HG03342 (cell line): Measurements from ENCODE around the gene MFSD11.
"Not testable (repeated sequence)": the region's sequence is repeated elsewhere in the genome, so short reads cannot be mapped to it uniquely, and the experiment has no call there.

ENCODE experiments used
- ATAC-seq: cut with Tn5 transposase; IDR thresholded peaks from one replicate; pipeline ENCODE4 v1.9.1; 2021; ENCODE audit warnings: mild to moderate bottlenecking, moderate library complexity; ENCODE audit not compliant: unreplicated experiment

Gene MFSD11

GRCh38 chr17:76737676-76738467 is at the start of gene MFSD11:
TSS of gene MFSD11 (plus strand) at chr17:76738119. CDS start at chr17:76738353, 234 bp downstream.
- ATAC-seq: peak; percentile 52

- ATAC-seq: no peak
Observed at GRCh38 chr17:76688165-76688622, 49.7 kb upstream of the MFSD11 start.

GRCh38 chr17:76689859-76690258 is 48.1 kb upstream of the MFSD11 start:
- ATAC-seq: no peak

- no peak for ATAC-seq
Observed at GRCh38 chr17:76690596-76691280, 47.2 kb upstream of the MFSD11 start.

GRCh38 chr17:76691379-76692191 is 46.3 kb upstream of the MFSD11 start:
- no peak for ATAC-seq

GRCh38 chr17:76695059-76695831 is 42.7 kb upstream of the MFSD11 start:
- no peak for ATAC-seq

- no peak for ATAC-seq
Observed at GRCh38 chr17:76696763-76697701, 40.9 kb upstream of the MFSD11 start.

- no peak for ATAC-seq
Observed at GRCh38 chr17:76697702-76698465, 40.0 kb upstream of the MFSD11 start.

- not testable (repeated sequence) for ATAC-seq
Observed at GRCh38 chr17:76698466-76698977, 39.4 kb upstream of the MFSD11 start.

- ATAC-seq: no peak
Observed at GRCh38 chr17:76700270-76700616, 37.7 kb upstream of the MFSD11 start.

GRCh38 chr17:76700617-76701470 is 37.1 kb upstream of the MFSD11 start:
- no peak for ATAC-seq

- no peak for ATAC-seq
Observed at GRCh38 chr17:76701471-76701967, 36.4 kb upstream of the MFSD11 start.

- ATAC-seq: no peak
Observed at GRCh38 chr17:76702076-76702475, 35.8 kb upstream of the MFSD11 start.

- ATAC-seq: no peak
Observed at GRCh38 chr17:76702941-76703637, 34.8 kb upstream of the MFSD11 start.

GRCh38 chr17:76704805-76705204 is 33.1 kb upstream of the MFSD11 start:
- ATAC-seq: no peak

- no peak for ATAC-seq
Observed at GRCh38 chr17:76706817-76707216, 31.1 kb upstream of the MFSD11 start.
